Lung microvascular endothelial cell (primary cell): ENCODE data around the gene SIVA1. TPM values are rescaled to one million over a fixed set of nuclear protein-coding genes. Genes with fewer than 3 reads are reported as not detected.

Experiments
- DNase-seq, 2 donors: peaks; one replicate each; pipeline versions ENCODE4 v3.0.0 to v3.0.0-alpha.2; 2010; ENCODE audit warnings: low read depth in 2 of 2
- total RNA-seq: library from RNA; depleted of rRNA; stranded (reverse); fragments of >200 nt; gene quantifications from 2 replicates; pipeline ENCODE4 v1.2.1, GENCODE V29; 2014

SIVA1 gene
- total RNA-seq, 1 donor from 2014 or later: 82.3 TPM

- peak; percentile 51 to 59 for DNase-seq
These were observed 43.1 kb downstream of the SIVA1 start for GRCh38 chr14:104795781-104796686.

GRCh38 chr14:104796687-104797081 lies 43.7 kb downstream of the SIVA1 start:
- no peak for DNase-seq

- no peak for DNase-seq
These were observed 44.4 kb downstream of the SIVA1 start for GRCh38 chr14:104797115-104798044.

GRCh38 chr14:104798300-104799243 lies 45.6 kb downstream of the SIVA1 start:
- no peak for DNase-seq

GRCh38 chr14:104799244-104800014 lies 46.5 kb downstream of the SIVA1 start:
- no peak for DNase-seq

GRCh38 chr14:104800015-104800770 lies 47.2 kb downstream of the SIVA1 start:
- DNase-seq: peak; percentile 72 to 85

- peak; percentile 53 to 70 for DNase-seq
These were observed 48.0 kb downstream of the SIVA1 start, which contains the start of gene ZBTB42 for GRCh38 chr14:104800771-104801519. ZBTB42 (plus strand) TSS chr14:104801101; CDS start chr14:104801198, 97 bp downstream.

GRCh38 chr14:104801520-104802393 lies 48.8 kb downstream of the SIVA1 start:
- no peak for DNase-seq

- no peak for DNase-seq
These were observed 49.6 kb downstream of the SIVA1 start for GRCh38 chr14:104802394-104803184.

GRCh38 chr14:104803280-104803911 lies 50.4 kb downstream of the SIVA1 start:
- DNase-seq: no peak

GRCh38 chr14:104803912-104804410 lies 51.0 kb downstream of the SIVA1 start:
- DNase-seq: no peak

GRCh38 chr14:104804481-104805325 lies 51.8 kb downstream of the SIVA1 start:
- no peak for DNase-seq

GRCh38 chr14:104805326-104805678 lies 52.4 kb downstream of the SIVA1 start:
- no peak for DNase-seq

- DNase-seq: no peak
These were observed 53.1 kb downstream of the SIVA1 start for GRCh38 chr14:104805941-104806624.
